B cell (primary cell): ENCODE measurements around the gene STX18.

ENCODE experiments used
- EZH2 ChIP-seq: IDR thresholded peaks from 2 replicates; pipeline ENCODE4 v1.6.1; 2012; ENCODE audit warnings: borderline replicate concordance, low read depth, mild to moderate bottlenecking, moderate library complexity, low read length; ENCODE audit not compliant: insufficient read depth, poor library complexity, severe bottlenecking
- TF ChIP-seq, protein P1 (sequence below): fragments of 200-600 bp; IDR thresholded peaks from one replicate; pipeline ENCODE4 v1.8.0; 2022; ENCODE audit warnings: antibody characterized with exemption, mild to moderate bottlenecking

DNA sequence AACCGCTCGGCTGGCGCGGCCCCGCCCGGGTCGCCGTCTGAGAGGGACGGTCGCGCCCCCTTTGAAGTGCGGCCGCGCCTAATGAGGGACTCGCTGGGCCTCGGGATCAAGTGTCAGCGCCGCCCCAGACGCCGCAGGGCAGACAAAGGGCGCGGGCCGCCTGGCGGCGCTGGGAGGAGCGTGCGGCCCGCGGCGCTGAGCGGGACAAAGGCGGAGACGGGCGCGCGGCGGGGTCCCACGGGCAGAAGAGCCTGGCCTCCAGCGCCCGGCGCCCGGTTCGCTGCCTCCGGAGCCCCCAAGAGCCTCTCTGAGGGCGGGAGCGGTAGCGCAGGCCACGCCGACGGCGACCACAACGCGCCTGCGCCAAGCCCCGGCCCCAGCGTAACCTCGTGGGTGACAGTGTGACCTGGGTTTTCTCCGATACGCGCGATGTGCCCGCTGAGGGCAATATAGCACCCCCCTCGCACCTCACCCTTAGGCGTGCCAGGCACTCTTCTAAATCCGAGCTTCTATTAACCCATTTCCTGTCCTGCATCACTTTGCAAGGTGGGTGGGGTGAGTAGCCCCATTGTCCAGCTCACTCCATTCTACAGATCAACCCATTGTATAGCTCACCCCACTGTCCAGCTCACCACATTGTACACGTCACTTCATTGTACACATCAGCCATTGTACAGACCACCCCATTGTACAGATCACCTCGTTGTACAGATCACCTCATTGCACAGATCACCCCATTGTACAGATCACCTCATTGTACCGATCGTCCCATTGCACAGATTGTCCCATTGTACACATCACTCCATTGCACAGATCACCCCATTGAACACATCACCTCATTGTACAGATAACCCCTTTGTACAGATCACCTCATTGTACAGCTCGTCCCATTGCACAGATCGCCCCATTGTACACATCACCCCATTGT, 33.7 kb upstream of the STX18 start:
- TF ChIP-seq, protein P1, sequence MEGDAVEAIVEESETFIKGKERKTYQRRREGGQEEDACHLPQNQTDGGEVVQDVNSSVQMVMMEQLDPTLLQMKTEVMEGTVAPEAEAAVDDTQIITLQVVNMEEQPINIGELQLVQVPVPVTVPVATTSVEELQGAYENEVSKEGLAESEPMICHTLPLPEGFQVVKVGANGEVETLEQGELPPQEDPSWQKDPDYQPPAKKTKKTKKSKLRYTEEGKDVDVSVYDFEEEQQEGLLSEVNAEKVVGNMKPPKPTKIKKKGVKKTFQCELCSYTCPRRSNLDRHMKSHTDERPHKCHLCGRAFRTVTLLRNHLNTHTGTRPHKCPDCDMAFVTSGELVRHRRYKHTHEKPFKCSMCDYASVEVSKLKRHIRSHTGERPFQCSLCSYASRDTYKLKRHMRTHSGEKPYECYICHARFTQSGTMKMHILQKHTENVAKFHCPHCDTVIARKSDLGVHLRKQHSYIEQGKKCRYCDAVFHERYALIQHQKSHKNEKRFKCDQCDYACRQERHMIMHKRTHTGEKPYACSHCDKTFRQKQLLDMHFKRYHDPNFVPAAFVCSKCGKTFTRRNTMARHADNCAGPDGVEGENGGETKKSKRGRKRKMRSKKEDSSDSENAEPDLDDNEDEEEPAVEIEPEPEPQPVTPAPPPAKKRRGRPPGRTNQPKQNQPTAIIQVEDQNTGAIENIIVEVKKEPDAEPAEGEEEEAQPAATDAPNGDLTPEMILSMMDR = peak; percentile 56
- TF ChIP-seq EZH2 = no peak
